NCI-H82 treated with DMSO at 0.1 percent for 48 hours (cell line): ENCODE measurements around the gene ORM2.

Experiments
- DNase-seq: peaks from one replicate; lab custom pipeline; 2025; ENCODE audit not compliant: unreplicated experiment; lab: John Stamatoyannopoulos, UW

ORM2 gene

DNA sequence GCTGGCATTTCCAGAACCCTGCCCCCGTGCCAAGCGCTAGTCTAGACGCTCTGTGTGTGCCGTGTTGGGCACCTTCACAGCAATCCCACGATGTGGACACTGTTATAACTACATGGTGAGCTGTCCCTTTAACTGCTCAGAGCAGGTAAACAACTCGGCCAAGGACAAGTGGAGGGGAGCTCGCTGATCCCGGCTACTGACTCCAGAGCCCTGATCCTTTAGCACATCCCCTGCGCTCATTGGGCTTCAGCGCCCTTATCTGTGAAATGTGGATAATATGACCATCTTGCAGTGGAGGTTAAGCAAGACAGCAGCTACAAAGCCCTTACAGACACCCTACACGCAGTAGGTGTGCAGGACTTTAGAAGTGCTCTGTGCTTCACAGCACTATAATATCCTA, 16.5 kb downstream of the ORM2 start:
- DNase-seq = no peak

DNA sequence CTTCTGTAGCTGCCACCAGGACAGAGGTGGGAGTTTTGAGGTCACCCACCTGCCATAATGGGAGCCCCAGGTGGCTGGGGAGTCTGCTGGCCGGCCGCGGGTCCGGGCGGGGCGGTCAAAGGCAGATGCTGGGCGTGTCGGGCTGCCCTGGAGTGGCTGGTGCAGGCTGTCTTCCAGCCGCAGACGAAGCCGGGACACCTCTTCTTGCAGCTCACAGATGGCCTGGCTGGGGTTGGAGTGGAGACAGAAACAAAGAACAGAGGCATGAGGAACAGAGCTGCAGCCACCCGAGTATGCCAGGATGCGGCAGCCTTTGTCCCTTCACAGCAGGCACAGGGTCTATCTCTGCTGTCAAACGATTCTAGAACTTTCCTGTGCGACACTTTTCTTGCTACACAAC, 18.0 kb downstream of the ORM2 start:
- no peak for DNase-seq

DNA sequence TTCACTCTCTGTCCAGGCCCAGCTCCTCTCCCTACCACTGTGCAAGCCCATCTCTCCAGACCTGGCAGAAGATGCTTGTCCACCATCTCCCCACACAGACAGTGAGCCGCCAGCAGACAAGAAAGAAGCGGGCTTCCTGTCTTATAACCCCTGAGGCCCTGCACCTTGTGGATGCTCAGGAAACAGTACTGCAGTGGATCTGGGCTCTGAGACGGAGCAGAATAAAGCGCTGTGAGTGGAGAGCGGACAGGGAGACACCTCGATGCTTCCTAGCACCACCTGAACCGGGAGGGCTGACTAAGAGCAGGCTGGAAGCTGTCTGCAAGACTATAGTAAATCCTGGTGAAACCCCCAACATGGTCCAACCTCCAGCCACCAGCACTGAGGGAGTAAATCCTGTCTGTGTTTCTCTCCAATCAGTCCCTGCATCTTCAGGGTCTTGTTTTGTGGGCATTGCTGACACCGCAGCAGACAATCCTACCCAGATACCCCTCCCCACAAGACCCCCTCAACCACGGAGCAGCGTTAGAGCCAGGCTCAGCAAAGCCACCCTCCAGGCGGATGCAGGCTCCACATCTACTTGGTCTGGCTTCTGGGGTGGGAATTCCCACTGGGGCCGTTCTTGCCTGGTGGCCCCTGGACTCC, 18.7 kb downstream of the ORM2 start:
- DNase-seq = no peak

DNA sequence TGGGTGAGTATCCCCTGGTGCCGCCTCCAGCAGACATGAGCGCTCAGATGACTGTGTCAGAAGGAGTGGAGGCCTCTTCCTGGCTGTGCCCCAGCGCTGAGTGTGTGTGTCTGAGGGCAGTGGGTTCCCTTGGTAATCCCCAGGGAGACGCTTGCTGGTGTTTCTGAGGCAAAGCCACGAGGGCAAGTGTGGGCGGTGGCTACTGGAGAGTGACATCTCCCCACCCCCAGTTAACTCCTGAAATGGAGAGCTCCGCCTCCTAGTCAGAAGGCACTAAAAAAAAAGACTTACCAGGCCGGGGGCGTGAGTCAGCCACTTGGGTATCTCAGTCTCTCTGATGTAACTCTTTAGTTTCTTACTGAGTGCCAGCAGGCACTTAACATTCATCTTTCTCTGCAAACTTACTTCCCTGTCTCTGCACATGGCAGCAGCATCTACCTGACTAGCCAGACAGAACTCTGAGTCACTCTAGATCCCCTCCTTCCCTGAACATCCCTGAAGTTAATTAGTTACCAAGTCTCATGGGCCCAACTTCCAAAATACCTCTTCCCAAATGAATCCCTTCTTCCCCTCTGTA, 19.3 kb downstream of the ORM2 start:
- peak; percentile 62 for DNase-seq

DNA sequence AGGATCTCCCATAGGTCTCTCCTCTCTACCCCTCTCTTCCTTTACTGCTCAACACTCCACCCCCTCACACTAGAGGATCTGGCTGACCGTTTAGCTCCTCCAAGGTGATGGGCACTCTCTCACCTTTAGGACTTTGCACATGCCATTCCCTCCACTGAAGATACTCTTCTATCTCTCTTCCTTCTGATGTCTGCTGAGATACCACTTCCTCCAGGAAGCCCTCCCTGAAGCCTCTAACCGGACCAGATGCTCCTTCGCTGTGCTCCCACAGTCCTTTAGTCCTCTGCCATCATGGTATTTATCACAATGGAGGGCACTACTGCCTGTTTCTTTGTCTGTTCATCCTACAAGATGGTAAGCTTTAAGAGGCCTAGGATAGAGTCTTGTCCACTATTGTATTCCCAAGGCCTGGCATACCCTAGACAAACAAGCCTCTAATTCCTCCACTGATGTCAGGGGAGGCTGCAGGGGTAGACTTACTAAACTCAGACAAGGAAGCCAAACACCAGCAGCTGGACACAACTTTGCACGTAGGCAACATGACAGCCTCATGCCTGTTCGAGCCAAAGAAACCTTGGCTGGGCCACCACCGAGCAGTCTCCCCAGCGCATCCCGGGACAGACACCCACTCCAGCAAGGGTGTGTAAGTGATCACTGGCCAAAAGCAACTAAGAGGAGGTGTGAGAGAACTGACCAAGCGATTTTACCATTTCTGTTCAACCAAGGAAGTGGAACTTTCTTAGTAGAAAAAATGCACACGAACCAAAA, 20.2 kb downstream of the ORM2 start:
- DNase-seq = no peak

DNA sequence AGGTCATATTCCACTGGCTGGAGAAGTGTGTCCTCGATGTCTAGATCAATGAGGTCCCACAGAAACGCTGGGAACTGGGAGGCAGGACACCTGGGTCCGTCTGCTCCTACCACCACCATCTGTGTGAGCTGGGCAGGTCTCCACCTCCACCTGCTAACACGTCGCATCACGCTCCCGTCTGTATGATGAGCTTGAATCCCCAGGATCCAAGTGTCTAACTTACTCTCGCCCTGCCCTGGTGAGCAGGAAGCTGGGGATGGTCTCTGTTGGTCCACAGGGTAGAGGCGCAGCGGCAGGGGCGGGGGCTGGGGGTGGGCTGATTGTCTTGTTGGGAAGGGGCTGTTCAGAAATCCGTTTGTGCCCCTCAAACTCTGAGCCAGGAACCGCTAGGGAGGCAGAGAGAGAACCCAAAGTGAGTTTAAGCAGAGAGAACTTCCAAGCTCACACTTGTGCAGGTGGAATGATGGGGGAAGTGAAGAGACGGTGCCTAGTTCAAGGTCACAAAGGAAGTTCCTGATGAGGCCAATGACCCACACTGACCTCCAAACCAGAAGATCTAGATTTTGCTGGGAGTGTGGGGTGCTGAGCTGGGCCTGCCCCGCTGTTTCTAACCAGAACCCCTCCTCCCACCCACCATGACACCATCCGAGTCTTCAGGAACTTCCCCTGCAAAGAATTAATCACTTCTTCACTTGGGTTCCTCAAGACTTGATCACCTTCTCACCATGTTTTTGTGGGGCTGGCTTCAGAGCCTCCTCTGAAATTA, 21.1 kb downstream of the ORM2 start:
- no peak for DNase-seq

DNA sequence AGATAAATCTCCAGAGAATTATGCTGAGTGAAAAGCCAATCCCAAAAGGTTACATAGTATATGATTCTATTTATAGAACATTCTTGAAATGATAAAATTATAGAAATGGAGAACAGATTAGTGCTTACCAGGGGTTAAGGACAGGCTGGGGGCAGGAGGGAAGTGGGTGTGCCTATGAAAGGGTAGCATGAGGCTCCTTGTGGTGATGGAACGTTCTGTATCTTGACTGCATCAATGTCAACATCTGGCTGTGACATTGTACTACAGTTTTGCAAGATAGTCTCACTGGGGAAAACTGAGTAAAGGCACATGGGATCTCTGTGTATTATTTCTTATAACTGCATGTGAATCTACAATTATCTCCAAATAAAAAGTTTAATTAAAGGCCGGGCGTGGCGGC, 22.3 kb downstream of the ORM2 start:
- no peak for DNase-seq

DNA sequence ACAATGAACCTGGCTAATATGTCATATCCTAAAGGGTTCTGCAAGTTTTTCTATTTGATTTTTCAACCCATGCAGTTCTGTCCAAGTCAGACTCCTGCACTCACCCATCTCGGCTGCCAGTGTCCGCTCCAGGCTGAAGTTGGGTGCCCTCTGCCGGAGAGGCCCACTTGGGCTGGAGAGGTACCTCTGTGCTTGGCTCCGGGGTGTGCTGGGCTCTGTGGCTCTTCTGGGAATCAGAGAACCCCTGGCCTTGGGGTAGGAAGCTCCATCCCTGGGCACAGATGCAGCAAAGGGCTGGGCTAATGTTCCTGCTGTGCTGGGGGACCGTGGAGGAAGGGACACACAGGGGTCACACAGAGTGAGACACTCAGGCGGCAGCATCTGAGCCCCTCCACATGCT, 26.2 kb downstream of the ORM2 start:
- DNase-seq = no peak

DNA sequence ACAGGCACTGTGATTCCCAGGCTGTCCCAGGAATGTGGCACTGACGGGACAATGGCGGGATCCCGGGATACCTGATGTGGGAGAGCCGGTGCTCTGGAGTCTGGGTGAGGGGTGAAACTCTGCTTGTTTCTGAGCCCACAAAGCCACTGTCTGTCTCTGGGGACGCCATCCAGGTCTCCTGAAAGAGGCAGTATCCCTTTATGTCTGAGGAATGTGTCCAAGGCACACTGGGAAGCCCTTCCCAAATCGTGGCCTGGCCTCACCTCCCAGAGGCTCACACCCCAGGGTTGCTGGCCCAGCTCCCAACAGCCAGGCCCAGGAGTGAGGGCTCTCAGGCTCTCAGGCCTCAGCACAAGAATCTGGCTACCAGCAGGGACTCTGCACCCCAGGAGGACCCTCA, 27.1 kb downstream of the ORM2 start:
- DNase-seq = no peak

DNA sequence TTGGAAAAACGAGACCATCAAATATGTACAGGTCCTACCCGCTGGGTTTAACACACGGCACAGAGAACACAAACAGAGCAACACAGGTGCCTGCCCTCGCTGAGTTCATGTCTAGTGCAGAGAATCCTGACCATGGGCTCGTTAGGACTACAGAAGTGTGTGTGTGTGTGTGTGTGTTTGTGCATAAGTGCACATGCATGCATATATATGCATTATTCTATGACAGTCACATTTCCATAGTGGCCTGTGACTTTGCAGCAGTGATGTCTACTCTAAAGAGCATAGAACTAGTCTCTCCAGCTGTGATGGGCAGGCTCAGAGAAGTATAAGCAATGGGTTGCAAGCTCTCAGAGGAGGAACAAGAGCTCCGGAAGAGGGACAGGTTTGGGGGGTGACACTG, 27.7 kb downstream of the ORM2 start:
- DNase-seq = no peak

DNA sequence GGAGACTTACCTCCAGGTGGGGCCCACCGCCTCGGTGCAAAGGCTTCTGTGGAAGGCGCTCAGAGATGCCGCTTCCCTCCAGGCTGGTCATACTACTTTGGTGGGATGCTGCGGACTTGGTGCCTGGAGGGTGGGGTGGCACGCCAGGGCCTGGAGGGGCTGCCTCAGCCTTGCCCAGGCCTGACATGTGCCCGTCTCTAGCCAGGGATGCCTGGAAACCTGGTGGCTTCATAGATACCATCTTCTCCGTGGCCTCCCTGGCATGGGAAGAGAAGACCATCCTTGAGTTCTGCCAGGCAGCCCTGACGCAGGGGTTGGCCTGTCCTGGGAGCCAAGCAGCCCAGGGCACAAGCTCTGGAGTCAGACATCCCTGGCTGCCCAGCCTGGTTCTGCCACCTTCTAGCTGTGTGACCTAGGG, 28.3 kb downstream of the ORM2 start:
- DNase-seq = no peak

DNA sequence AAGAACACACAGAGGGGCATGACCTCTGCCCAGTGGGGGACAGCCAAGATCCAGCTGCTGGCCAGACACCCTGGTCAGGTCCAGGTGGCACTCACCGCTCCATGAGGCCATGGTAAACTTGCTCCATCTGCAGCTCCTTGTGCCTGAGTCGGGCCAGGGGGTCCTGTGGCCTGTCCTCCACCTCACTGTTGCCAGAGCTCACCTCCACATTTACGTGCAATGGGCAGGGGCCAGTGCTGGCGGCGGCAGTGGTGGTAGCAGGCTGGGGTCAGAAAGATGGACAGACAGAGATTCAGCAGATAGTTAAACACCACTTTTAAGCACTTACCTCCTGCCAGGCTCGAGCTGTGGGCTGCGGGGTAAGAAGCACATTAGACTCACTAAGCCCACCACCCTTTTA, 30.1 kb downstream of the ORM2 start:
- DNase-seq = no peak

DNA sequence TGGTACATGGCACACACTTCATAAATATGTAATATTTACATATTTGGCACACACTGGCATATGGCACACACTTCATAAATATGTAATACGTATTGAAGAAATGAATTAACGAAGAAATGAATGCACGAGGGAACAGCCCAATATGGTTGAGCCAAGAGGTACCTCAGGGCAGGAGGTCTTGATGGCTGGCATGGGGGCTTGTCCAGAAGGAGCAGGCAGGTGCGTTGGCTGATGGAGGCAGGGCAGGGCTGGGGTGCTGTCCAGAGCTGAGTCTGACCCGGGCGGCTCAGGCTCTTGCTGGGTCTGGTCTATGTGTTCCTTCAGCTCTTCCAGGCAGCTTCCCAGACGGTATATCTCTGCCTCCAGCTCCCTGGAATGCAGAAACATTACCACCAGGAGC, 31.9 kb downstream of the ORM2 start:
- DNase-seq = no peak

DNA sequence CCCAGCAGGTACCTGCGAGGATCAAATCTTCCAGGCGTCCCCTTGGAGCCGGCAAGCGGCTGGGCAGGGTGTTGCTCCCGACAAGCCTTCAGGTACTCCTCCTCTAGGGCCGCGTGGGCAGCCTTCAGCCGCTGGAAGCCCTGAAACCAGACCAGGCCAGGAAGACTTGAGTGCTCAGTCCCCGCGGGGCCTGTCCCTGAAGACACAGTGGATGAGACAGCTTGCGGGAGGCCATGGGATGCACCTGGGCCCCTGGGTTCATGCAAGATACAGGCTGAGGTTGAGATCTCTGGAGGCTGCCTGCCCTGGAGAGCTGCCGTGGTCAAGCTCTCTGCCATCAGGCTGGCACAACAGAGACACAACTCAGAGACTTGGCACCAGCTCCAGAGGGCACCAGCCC, 32.7 kb downstream of the ORM2 start:
- DNase-seq = no peak

DNA sequence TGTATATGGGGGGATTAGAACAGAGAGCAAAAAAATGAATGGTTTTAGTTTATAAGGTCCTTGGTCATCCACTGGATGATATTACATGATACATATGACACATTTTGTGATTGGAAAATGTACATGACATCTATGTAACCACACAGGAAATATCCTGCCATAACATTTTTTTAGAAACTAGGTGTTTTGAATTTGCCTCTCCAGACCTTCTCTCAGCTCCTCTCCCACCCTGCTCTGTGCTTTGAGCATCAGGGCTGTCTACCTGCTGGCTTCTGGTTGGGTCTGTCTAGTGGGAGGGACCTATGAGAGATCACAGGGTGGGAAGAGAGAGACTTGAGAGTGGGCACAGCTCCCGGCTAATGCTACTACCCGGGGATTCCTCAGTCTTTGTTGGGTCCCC, 33.8 kb downstream of the ORM2 start:
- DNase-seq = no peak

DNA sequence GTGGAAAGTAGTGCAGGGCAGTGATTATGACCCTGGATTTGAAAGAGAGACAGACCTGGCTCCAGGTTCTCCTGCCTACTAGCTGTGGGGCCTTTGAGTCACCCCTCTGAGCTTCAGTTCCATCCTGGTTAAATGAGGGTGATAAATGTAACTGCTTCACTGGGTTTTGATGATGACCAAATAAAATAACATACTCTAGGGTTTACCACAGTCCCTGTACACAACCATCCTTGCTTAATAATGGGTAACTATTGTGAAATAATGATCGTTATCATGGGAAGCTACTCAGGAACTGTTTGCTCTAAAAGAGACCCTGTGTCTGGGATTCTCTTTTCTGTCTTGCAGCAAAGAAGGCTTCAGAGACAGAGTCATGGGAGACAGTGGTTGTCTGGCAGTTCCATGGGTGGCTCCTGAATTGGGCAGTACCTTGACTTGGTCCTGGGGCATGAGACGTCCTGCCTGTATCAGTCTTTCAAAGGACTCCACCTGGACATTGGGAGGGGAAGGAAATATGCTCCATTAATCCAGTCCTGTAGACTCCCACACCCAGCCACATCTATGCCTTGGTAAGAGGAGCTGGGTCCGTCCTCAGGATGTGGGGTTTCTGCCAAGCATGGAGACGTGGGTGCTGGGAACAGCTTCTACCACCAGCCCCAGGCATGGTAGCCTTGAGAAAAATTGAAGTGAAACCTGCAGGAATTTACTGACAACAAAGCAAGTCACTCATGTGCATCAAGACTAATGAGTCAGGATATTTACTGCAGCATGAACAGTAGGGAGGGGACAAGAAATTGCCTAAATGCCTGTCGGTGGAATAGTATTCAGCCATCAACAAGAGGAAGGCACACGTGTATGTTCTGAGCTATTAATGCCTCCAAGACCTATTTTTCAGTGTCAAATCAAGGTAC, 34.7 kb downstream of the ORM2 start:
- DNase-seq = no peak

DNA sequence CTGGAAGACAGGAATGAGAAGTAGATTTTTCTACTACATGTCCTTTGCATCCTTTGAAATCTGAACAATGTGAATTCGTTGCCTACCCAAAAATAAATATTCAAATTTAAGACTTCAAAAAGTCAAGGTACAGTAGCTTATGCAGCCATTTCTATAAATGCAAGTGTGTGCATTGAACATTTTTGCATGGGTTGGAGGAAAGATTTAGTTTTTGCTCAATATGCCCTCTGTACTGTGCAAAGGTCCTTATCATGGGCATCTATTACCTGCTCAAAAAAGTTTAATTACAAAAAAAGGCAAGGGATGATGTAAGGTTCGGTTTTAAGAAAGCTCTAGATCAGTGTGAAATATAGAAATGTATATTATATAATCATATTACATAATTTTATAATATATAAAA, 35.5 kb downstream of the ORM2 start:
- no peak for DNase-seq

DNA sequence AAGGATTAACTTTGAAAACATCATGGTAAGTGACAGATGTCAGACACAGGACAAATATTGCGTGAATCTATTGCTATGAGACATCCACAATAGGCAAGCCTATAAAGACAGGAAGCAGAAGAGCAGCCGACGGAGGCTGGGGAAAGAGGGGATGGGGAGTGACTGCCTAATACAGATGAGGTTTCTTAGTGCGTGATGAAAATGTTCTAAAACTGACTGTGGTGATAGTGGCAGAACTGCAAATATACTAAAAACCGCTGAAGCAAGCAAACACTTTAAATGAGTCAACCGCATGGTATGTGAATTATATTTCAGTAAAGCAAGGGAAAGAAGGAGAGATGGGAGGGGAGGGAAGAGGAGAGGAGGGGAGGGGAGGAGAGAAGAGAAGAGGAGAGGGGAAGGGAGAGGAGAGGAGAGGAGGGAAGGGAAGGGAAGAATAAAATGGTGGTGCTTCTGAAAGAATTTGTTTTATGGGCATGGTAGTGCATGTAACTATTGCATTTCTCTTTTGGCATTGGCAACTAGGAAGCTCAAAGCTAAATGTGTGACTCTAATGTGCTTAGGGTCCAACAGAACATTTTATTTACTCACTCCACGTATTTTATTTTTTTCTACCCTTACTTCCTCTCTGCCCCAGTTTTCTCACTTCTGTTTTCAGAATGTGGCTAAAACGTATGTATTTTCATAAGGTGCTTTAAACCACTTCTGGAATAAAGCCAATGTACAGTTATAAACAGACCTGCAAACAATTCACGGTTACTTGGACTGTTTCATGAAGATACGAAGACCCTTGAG, 36.9 kb downstream of the ORM2 start:
- DNase-seq = no peak

DNA sequence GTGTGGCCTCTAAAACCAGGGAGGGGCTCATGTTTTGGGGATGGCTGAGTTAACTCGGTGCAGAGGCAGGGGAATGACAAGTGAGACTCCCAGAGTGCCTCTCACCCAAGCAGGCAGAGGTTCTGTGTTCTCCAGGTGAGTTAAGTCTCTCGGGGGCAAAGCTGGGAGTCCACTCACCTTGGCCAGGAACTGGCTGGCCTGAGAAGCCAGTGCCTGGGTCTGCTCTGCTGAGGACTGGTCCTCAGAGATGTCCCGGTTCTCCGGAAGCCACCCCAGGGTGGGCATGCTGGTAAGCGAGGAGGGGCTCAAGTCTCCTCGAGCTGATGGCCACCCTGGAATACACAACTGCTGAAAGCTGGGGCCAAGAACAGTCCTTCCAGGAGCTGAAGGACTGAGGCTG, 37.7 kb downstream of the ORM2 start:
- no peak for DNase-seq
